ENCODE results near the gene ESRRA.

GRCh38 chr11:64296830-64297698, 8.3 kb upstream of the ESRRA start:
- no peak for TF ChIP-seq CTCF (IDR thresholded peaks at IDR 0.05)
- no peak for TF ChIP-seq POLR2A (IDR thresholded peaks at IDR 0.05)

Data from prostate gland (tissue), 2 donors.